Activated CD4-positive, alpha-beta T cell treated with anti-CD3 and anti-CD28 coated beads, Interleukin-2, amount 50 U/mL, for 48 hours (primary cell): ENCODE results near the gene ACADVL.

Source experiments
- DNase-seq, 2 experiments: peaks; one replicate each; pipeline ENCODE4 v3.0.0-alpha.2; 2020

ACADVL gene

GRCh38 chr17:7252176-7253043 lies 32.7 kb downstream of the ACADVL start, which contains the start of gene ELP5:
Gene ELP5, plus strand, starts transcription at chr17:7252215. Its CDS starts 336 bp downstream, at chr17:7252551.
- peak; percentile 92 to 94 for DNase-seq

- DNase-seq: no peak
These were observed 33.3 kb downstream of the ACADVL start for GRCh38 chr17:7253082-7253481.

- DNase-seq: no peak
These were observed 34.8 kb downstream of the ACADVL start for GRCh38 chr17:7254511-7254910.

- DNase-seq: no peak
These were observed 37.2 kb downstream of the ACADVL start for GRCh38 chr17:7256766-7257456.

DNA sequence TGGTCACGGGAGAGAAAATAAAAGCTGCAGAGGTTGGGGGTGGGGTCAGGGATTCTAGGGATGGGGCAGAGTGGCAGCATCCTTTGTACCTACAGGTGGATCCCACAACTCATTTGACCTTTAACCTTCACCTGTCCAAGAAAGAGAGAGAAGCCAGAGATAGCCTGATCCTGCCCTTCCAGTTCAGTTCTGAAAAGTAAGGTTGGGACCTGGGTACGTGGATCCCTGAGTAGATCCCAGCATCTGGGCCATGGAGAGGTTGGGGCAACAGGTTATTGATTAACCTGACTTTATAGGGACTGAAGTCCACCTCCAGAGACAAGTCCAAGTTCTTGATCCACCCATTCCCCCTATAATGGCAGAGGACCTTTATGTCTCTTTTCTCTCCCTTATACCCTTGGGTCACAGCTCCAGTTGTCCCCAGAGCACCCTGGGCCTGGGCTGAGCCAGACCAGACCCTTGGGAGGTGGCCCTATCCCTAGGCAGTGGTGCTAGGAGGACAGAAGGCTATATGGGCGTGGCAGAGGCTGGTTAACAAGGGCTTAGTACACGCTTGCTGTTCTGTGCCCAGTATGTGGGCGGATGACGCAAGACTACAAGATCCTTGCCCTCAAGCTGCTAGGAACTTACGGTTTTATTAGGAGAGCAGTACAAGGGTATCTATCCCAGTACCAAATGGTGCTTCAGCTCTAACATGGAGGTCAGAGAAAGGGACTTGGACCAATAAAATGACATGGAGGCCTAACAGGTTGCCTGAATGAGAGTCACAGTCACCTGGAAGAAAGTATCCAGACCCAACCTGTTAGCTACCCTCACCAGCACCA lies 39.2 kb downstream of the ACADVL start:
- peak in 1 of 2 experiments; percentile 31 for DNase-seq

DNA sequence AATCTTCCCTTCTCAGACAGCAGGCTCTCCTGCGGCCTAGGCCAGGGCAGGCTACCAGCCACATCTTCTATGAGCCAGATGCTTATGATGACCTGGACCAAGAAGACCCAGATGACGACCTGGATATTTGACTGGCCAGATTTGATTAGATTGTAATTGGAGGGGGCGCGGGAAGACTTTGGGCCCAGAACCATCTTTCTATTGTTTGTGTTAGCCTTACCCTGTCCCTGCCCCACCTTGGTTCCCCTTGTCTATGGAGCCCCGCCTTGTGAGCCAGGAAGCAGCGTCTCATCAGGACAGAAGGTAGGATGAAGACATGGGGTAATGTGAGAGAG lies 39.8 kb downstream of the ACADVL start:
- no peak for DNase-seq

DNA sequence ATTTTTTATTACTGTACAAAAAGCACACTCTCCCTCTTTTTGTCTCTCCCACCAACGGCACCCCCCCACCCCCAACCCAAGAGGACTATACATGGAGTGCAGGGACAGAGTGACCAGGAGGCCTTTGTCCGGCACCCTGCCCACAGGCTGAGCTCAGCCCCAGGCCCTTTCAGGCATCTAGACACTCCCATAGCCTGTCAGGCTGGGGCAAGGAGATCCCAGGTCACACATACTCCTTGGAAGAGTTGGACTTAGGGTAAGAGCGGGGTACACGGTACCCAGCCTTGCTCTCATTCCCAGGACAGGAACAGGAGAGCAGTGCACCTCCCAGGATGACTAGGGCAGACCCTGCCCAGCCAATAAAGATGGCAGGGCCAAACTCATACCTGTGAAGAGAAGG lies 40.4 kb downstream of the ACADVL start:
- DNase-seq: no peak

GRCh38 chr17:7260651-7261378 lies 41.1 kb downstream of the ACADVL start:
- peak; percentile 49 to 54 for DNase-seq

DNA sequence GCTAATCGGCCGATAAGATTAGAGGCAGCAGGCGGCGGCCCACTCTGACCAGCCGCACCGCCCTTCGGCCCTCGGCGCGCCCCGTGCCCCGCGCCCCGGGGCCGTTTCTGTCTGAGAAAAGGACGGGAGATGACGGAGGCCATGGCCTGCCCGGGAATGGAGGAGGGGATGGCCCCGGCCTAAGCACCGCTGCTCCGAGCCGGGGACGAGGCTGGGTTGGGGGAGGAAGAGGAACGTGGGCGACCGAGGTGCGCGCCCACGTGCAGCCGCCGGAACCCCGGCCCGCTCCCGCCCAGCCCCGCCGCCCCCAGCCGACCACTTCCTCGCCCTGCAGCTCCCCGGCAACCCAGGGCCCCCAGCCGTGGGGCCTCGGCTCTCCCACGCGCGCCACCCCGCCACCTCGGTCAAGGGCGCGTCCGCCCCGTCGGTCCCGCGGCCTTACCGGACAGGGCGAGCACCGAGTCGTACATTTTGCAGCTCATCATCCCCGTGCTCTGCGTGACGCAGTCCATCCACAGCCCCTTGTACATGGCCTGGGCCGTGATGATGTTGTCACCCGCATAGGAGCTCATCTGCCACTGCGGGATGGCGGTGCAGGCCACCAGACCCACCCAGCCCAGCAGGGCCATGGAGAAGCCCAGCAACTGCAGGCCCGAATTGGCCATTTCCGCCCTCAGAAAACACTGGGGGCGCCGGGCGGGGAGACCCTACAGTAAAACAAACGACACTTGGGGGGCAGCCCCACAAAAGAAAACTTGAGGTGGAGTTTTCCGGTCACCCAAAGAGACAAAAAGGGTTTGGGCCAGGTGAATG lies 41.8 kb downstream of the ACADVL start:
- DNase-seq: peak in 1 of 2 experiments; percentile 23

GRCh38 chr17:7262192-7262934 lies 42.6 kb downstream of the ACADVL start, which contains the start of gene CLDN7:
Gene CLDN7, minus strand, starts transcription at chr17:7262478. Its CDS starts 435 bp downstream, at chr17:7262043.
- no peak for DNase-seq

- DNase-seq: peak in 1 of 2 experiments; percentile 48
These were observed 43.4 kb downstream of the ACADVL start for GRCh38 chr17:7262935-7263800.

GRCh38 chr17:7263801-7264078 lies 44.0 kb downstream of the ACADVL start:
- no peak for DNase-seq

- DNase-seq: no peak
These were observed 47.0 kb downstream of the ACADVL start for GRCh38 chr17:7266784-7267183.
